SU-DHL-6 (cell line): Measurements from ENCODE around the gene LRRC17.

Experiments
- H2AFZ ChIP-seq: fragments of 200-600 bp; sonication (generic); 2 replicates; pipeline ENCODE4 v1.6.1; 2014; ENCODE audit warnings: low read depth, mild to moderate bottlenecking, moderate library complexity, mixed read lengths, antibody characterized with exemption, low read length; ENCODE audit not compliant: severe bottlenecking
- H3F3A ChIP-seq: fragments of 200-600 bp; shearing (Covaris generic); 2 replicates; pipeline ENCODE4 v1.6.0; 2016; ENCODE audit warnings: antibody characterized with exemption, mild to moderate bottlenecking; ENCODE audit not compliant: insufficient read depth
- H3K27ac ChIP-seq: fragments of 200-600 bp; sonication (generic); 2 replicates; pipeline ENCODE4 v1.5.1; 2016; ENCODE audit warnings: low read depth, mild to moderate bottlenecking, low read length, moderate library complexity, mixed read lengths
- H3K27me3 ChIP-seq: fragments of 200-600 bp; sonication (generic), shearing (Covaris generic); 2 replicates; pipeline ENCODE4 v1.6.0; 2014; ENCODE audit warnings: mild to moderate bottlenecking, low read length
- H3K36me3 ChIP-seq: fragments of 200-600 bp; sonication (generic); 2 replicates; pipeline ENCODE4 v1.6.1; 2014; ENCODE audit warnings: mild to moderate bottlenecking, low read length, mixed read lengths
- H3K4me2 ChIP-seq: fragments of 300-600, 200-600 bp; shearing (Covaris generic), sonication (generic); 2 replicates; pipeline ENCODE4 v1.6.0; 2014; ENCODE audit warnings: low read length, low read depth, mild to moderate bottlenecking; ENCODE audit not compliant: poor library complexity, severe bottlenecking
- H3K4me3 ChIP-seq: fragments of 200-600 bp; sonication (generic); 2 replicates; pipeline ENCODE4 v1.5.1; 2014; ENCODE audit warnings: antibody characterized with exemption, low read length, mild to moderate bottlenecking, mixed read lengths; ENCODE audit not compliant: insufficient read depth, poor library complexity, severe bottlenecking
- H3K79me2 ChIP-seq: fragments of 200-600 bp; sonication (generic); 2 replicates; pipeline ENCODE4 v1.6.1; 2014; ENCODE audit warnings: mild to moderate bottlenecking, low read length, moderate library complexity; ENCODE audit not compliant: insufficient read depth
- H3K9ac ChIP-seq: fragments of 200-600 bp; sonication (generic); 2 replicates; pipeline ENCODE4 v1.7.0; 2014; ENCODE audit warnings: mild to moderate bottlenecking, low read length
- H3K9me2 ChIP-seq: fragments of 200-600 bp; sonication (generic); replicated peaks from 2 replicates; pipeline ENCODE4 v1.6.1; 2014; ENCODE audit warnings: low read length; ENCODE audit not compliant: insufficient read depth
- H3K9me3 ChIP-seq: fragments of 200-600 bp; sonication (generic); 2 replicates; pipeline ENCODE4 v1.6.1; 2014; ENCODE audit warnings: low read length, mixed read lengths; ENCODE audit not compliant: insufficient read depth
- H4K20me1 ChIP-seq: fragments of 200-600 bp; sonication (generic); 2 replicates; pipeline ENCODE4 v1.6.1; 2014; ENCODE audit warnings: low read depth, mild to moderate bottlenecking, antibody characterized with exemption, low read length, moderate library complexity, mixed read lengths
- CTCF ChIP-seq: fragments of 200-600 bp; sonication (generic); IDR thresholded peaks from one replicate; pipeline ENCODE4 v1.5.1; 2017; ENCODE audit warnings: antibody characterized with exemption, mild to moderate bottlenecking, low read length, moderate library complexity; ENCODE audit not compliant: insufficient read depth, poor library complexity, severe bottlenecking
- EZH2phosphoT487 ChIP-seq: fragments of 200-600 bp; sonication (generic), shearing (Covaris generic); conservative IDR thresholded peaks from 2 replicates; pipeline ENCODE4 v1.6.1; 2018; ENCODE audit warnings: mild to moderate bottlenecking, antibody characterized with exemption, low read length, moderate library complexity, mixed read lengths

LRRC17 gene

GRCh38 chr7:102979670-102980069, 66.9 kb downstream of the LRRC17 start:
- Histone ChIP-seq H3K9ac (no peak overlapping the region), H3K27me3 (no peaks in the 10 kb centered on the region), H2AFZ (no peak overlapping the region), H4K20me1 (no peaks in the 10 kb centered on the region), H3K9me3 (no peaks in the 10 kb centered on the region), H3K27ac (no peak overlapping the region), H3K9me2 (no peaks in the 10 kb centered on the region), H3K4me2 (no peak overlapping the region), H3K4me3 (no peak overlapping the region), H3K36me3 (no peaks in the 10 kb centered on the region), H3F3A (no peaks in the 10 kb centered on the region), H3K79me2 (no peaks in the 10 kb centered on the region)
- TF ChIP-seq CTCF = no peak
- TF ChIP-seq EZH2phosphoT487 = no peak

DNA sequence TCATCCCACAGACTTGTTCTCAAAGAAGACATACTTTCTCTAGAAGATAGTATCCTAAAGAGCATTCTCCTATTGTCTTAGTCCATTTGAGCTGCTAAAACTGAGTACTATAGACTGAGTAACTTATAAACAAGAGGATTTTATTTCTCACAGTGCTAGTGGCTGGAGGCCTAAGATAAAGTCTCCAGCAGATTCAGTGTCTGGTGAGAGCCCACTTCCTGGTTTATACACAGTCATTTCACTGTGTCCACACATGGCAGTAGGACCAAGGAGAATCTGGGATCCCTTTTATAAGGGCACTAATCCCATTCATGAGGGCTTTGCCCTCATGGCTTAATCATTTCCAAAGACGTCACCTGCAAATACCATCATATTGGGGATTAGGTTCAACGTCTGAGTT, 68.7 kb downstream of the LRRC17 start:
- Histone ChIP-seq H3K27me3 (no peaks in the 10 kb centered on the region), H3F3A (no peaks in the 10 kb centered on the region), H2AFZ (no peak overlapping the region), H3K9me2 (no peaks in the 10 kb centered on the region), H3K27ac (no peak overlapping the region), H3K36me3 (no peaks in the 10 kb centered on the region), H3K79me2 (no peaks in the 10 kb centered on the region), H3K4me3 (no peak overlapping the region), H4K20me1 (no peaks in the 10 kb centered on the region), H3K9ac (no peak overlapping the region), H3K4me2 (no peak overlapping the region), H3K9me3 (no peaks in the 10 kb centered on the region)
- TF ChIP-seq CTCF (no peak), EZH2phosphoT487 (no peak)

DNA sequence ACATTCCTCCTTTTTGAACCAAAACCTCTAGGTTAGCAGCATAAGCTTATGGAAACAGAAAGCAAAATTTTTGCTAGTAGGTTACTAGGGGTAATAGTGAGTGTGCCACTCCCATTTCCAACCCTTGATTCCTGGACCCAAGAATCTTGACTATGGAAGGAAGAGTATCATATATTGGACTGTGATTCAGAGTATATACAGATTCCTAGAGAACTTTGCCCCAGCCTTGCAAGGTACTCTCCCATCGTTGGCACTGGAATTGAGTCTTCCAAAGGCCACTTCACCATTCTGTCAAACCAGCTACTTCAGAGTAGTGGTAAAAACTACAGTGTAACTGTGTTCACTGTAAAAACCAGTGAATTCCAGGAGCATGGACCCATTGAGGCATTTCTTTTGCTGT, 69.4 kb downstream of the LRRC17 start:
- no peak overlapping the region for H3K4me3 ChIP-seq
- H3K27me3 ChIP-seq = no peaks in the 10 kb centered on the region
- no peak overlapping the region for H3K27ac ChIP-seq
- no peaks in the 10 kb centered on the region for H3K79me2 ChIP-seq
- H3K9me3 ChIP-seq = no peaks in the 10 kb centered on the region
- no peaks in the 10 kb centered on the region for H3K36me3 ChIP-seq
- no peaks in the 10 kb centered on the region for H4K20me1 ChIP-seq
- H3K4me2 ChIP-seq = no peak overlapping the region
- no peaks in the 10 kb centered on the region for H3K9me2 ChIP-seq
- no peaks in the 10 kb centered on the region for H3F3A ChIP-seq
- H3K9ac ChIP-seq = no peak overlapping the region
- TF ChIP-seq CTCF (no peak), EZH2phosphoT487 (no peak)
- no peak overlapping the region for H2AFZ ChIP-seq

GRCh38 chr7:102983602-102984001, 70.8 kb downstream of the LRRC17 start:
- Histone ChIP-seq H3K9me2 (no peaks in the 10 kb centered on the region), H3K4me3 (no peak overlapping the region), H3K79me2 (no peaks in the 10 kb centered on the region), H3K27ac (no peak overlapping the region), H3K9me3 (no peaks in the 10 kb centered on the region), H3K4me2 (no peak overlapping the region), H4K20me1 (no peaks in the 10 kb centered on the region), H2AFZ (no peak overlapping the region), H3F3A (no peaks in the 10 kb centered on the region), H3K9ac (no peak overlapping the region), H3K36me3 (no peaks in the 10 kb centered on the region), H3K27me3 (no peaks in the 10 kb centered on the region)
- TF ChIP-seq CTCF (no peak), EZH2phosphoT487 (no peak)
